MG63 (cell line): ENCODE results near the gene RNMT. TPM values are rescaled to one million over a fixed set of nuclear protein-coding genes. Genes with fewer than 3 reads are reported as not detected.
A peak's percentile ranks its signal among the peaks of the same experiment; 100 is the strongest.

Experiments used
- DNase-seq: peaks from one replicate; pipeline ENCODE4 v3.0.0-alpha.2; 2020
- H3K27me3 ChIP-seq: fragments of 250-450 bp; sonication (Bioruptor Pico); 2 replicates; pipeline ENCODE4 v1.5.1; 2020; ENCODE audit warnings: mild to moderate bottlenecking, moderate library complexity
- H3K36me3 ChIP-seq: fragments of 250-450 bp; sonication (Bioruptor Pico); 2 replicates; pipeline ENCODE4 v1.5.1; 2020; ENCODE audit warnings: mild to moderate bottlenecking, moderate library complexity
- H3K4me3 ChIP-seq: fragments of 250-450 bp; sonication (Bioruptor Pico); 2 replicates; pipeline ENCODE4 v1.5.1; 2020; ENCODE audit warnings: mild to moderate bottlenecking, moderate library complexity
- H3K9me3 ChIP-seq: fragments of 250-450 bp; sonication (Bioruptor Pico); 2 replicates; pipeline ENCODE4 v1.5.1; 2020; ENCODE audit warnings: mild to moderate bottlenecking, moderate library complexity
- total RNA-seq: library from RNA; depleted of rRNA; stranded (reverse); fragments of >200 nt; shearing (Covaris generic); gene quantifications from 2 replicates; pipeline ENCODE4 v1.2.3, GENCODE V29; 2014; ENCODE audit warnings: low replicate concordance; rRNA removed

RNMT gene
- total RNA-seq, 1 experiment from 2014 or later = 13.2 TPM

- no peaks in the 10 kb centered on the region for H3K9me3 ChIP-seq
- H3K36me3 ChIP-seq = no peaks in the 10 kb centered on the region
- no peaks in the 10 kb centered on the region for H3K27me3 ChIP-seq
- no peak for DNase-seq
- H3K4me3 ChIP-seq = no peak overlapping the region
Observed at GRCh38 chr18:13797157-13797611, 70.7 kb downstream of the RNMT start.

- H3K4me3 ChIP-seq = no peak overlapping the region
- H3K9me3 ChIP-seq = no peaks in the 10 kb centered on the region
- DNase-seq = no peak
- H3K36me3 ChIP-seq = no peaks in the 10 kb centered on the region
- no peaks in the 10 kb centered on the region for H3K27me3 ChIP-seq
Observed at GRCh38 chr18:13799396-13799795, 72.9 kb downstream of the RNMT start.

GRCh38 chr18:13800505-13801259 lies 74.2 kb downstream of the RNMT start:
- DNase-seq = peak; percentile 66
- H3K4me3 ChIP-seq = peak overlapping the region; percentile 22

GRCh38 chr18:13801260-13801601 lies 74.8 kb downstream of the RNMT start:
- Histone ChIP-seq H3K27me3 (no peaks in the 10 kb centered on the region), H3K9me3 (no peaks in the 10 kb centered on the region), H3K4me3 (peak overlapping the region; percentile 22), H3K36me3 (no peaks in the 10 kb centered on the region)
- DNase-seq = no peak

More at GRCh38 chr18:13800505-13801259, 74.2 kb downstream of the RNMT start:
- Histone ChIP-seq H3K27me3 (no peaks in the 10 kb centered on the region), H3K36me3 (no peaks in the 10 kb centered on the region), H3K9me3 (no peaks in the 10 kb centered on the region)

- H3K9me3 ChIP-seq = no peaks in the 10 kb centered on the region
- no peak overlapping the region for H3K4me3 ChIP-seq
- no peak for DNase-seq
- no peaks in the 10 kb centered on the region for H3K27me3 ChIP-seq
- H3K36me3 ChIP-seq = no peaks in the 10 kb centered on the region
Observed at GRCh38 chr18:13804305-13804704, 77.8 kb downstream of the RNMT start.

GRCh38 chr18:13808294-13809042 lies 82.0 kb downstream of the RNMT start:
- H3K27me3 ChIP-seq = no peaks in the 10 kb centered on the region

GRCh38 chr18:13809043-13809430 lies 82.6 kb downstream of the RNMT start:
- H3K4me3 ChIP-seq = no peak overlapping the region
- DNase-seq = no peak
- no peaks in the 10 kb centered on the region for H3K9me3 ChIP-seq
- H3K27me3 ChIP-seq = no peaks in the 10 kb centered on the region
- H3K36me3 ChIP-seq = no peaks in the 10 kb centered on the region

More at GRCh38 chr18:13808294-13809042, 82.0 kb downstream of the RNMT start:
- no peaks in the 10 kb centered on the region for H3K36me3 ChIP-seq
- no peak overlapping the region for H3K4me3 ChIP-seq
- H3K9me3 ChIP-seq = no peaks in the 10 kb centered on the region
- DNase-seq = no peak

- no peak for DNase-seq
- Histone ChIP-seq H3K9me3 (no peaks in the 10 kb centered on the region), H3K36me3 (no peaks in the 10 kb centered on the region), H3K27me3 (no peaks in the 10 kb centered on the region), H3K4me3 (no peak overlapping the region)
Observed at GRCh38 chr18:13809531-13810255, 83.2 kb downstream of the RNMT start.

- peak; percentile 13 for DNase-seq
- H3K9me3 ChIP-seq = no peaks in the 10 kb centered on the region
- no peak overlapping the region for H3K4me3 ChIP-seq
- H3K36me3 ChIP-seq = no peaks in the 10 kb centered on the region
- H3K27me3 ChIP-seq = no peaks in the 10 kb centered on the region
Observed at GRCh38 chr18:13810950-13811485, 84.5 kb downstream of the RNMT start.

- Histone ChIP-seq H3K36me3 (no peaks in the 10 kb centered on the region), H3K9me3 (no peaks in the 10 kb centered on the region), H3K27me3 (no peaks in the 10 kb centered on the region), H3K4me3 (no peak overlapping the region)
- DNase-seq = no peak
Observed at GRCh38 chr18:13811993-13812392, 85.5 kb downstream of the RNMT start.

- Histone ChIP-seq H3K27me3 (no peaks in the 10 kb centered on the region), H3K9me3 (no peaks in the 10 kb centered on the region), H3K36me3 (no peaks in the 10 kb centered on the region), H3K4me3 (no peak overlapping the region)
- peak; percentile 32 for DNase-seq
Observed at GRCh38 chr18:13813271-13813849, 86.9 kb downstream of the RNMT start.

Other genes with a start within 250 kb of the RNMT start
- gene FAM210A, start 115 bp upstream of the RNMT start, total RNA-seq = 15.7 and 20.0 TPM in 2 replicates
- 0.69 and 0.99 TPM in 2 replicates for gene MC5R, start 97.5 kb downstream of the RNMT start, total RNA-seq
- not detected in 2 replicates for gene MC2R, start 188.9 kb downstream of the RNMT start, total RNA-seq